ENCODE results near the gene LRRC4. TPM values are rescaled to one million over a fixed set of nuclear protein-coding genes. Genes with fewer than 3 reads are reported as not detected.

LRRC4 gene
- total and polyA plus RNA-seq, 2 donors (not counting 3 experiments of a cell fraction or from before 2014, with no cell fraction given): 3.8 to 4.2 TPM

DNA sequence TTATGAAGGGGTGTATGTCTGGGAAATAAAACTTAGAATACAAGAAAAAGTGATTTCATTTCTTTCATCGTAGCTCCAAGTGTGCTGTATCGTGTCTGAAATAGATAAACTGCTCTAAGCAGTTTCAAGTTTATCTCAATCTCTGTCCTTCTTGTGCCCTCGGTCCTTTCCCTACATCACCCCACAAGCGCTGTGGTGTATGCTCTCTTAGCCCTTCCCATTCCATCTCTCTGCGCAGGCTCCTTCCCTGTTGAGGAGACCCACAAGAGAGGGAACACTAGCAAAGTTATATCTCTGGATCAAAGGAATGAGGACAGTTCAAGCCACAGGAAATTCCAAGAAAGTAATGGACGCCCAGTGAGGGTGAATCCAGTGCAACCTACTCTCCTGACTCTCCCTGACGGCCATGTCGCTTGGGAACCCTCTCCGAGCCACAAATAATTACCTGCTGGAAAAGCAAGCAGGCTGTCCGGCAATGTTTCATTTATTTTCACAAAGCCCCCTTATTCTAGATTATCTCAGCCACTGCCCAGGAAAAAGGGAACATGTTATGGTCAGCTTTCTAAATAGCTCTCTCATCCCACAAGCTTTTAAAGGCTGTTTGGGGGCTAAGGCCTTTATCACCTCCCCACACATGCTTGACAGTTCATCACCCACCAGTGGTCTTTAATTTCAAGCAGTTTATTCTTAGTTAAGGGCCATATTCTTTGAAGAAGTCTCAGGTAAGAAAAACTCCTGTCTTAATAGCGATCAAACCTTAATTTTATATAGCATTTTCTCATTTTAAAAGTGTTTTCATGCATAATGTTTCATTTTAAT is 34.8 kb downstream of the LRRC4 start:
- Histone ChIP-seq H3K36me3 (ENCODE audit: control insufficient read depth in 2 of 2, extremely low read depth in 1 of 2, insufficient read depth in 2 of 2, low read length in 2 of 2) (peaks cover 5 to 6% of the 10 kb centered on the region in 2 experiments), H3K9me3 (replicated peaks; ENCODE audit: control insufficient read depth, insufficient read depth, low read length) (no peaks in the 10 kb centered on the region), H4K20me1 (replicated peaks; ENCODE audit: control insufficient read depth, extremely low read depth, insufficient read depth, low read length) (peaks cover 4% of the 10 kb centered on the region), H3K4me1 (ENCODE audit: control insufficient read depth, extremely low read depth, insufficient read depth, low read length) (no peaks in the 10 kb centered on the region), H3K4me3 (replicated peaks in 1 of 3; ENCODE audit: insufficient read depth in 1 of 3, low read depth in 1 of 3, low read length in 3 of 3) (no peak overlapping the region), H2AFZ (ENCODE audit: low read depth, low read length) (no peak overlapping the region), H3K27ac (ENCODE audit: insufficient read depth, low read depth, low read length) (no peak overlapping the region), H3K9me1 (replicated peaks; ENCODE audit: control insufficient read depth, extremely low read depth, insufficient read depth, low read length) (no peaks in the 10 kb centered on the region), H3K79me2 (ENCODE audit: control insufficient read depth, insufficient read depth, low read length) (no peaks in the 10 kb centered on the region), H3K27me3 (ENCODE audit: control insufficient read depth in 2 of 2, insufficient read depth in 2 of 2, low read length in 2 of 2) (no peaks in the 10 kb centered on the region), H3K4me2 (ENCODE audit: insufficient read depth, low read length) (no peak overlapping the region), H3K9ac (replicated peaks; ENCODE audit: extremely low read depth, insufficient read depth, low read length) (no peak overlapping the region)
- no TSS peak for BruUV-seq (replicated peaks)
- CTCF ChIA-PET: interaction anchor here (0.7 to 0.8 kb wide), 2 partner anchors 11 to 16 kb away, joined by 3 read pairs; no protein-coding TSS in a partner anchor
- DNase-seq (ENCODE audit: low read depth, low spot score) (no peak), FAIRE-seq (no peak)
- POLR2A ChIA-PET: no interaction called here
- TF ChIP-seq, protein P1, sequence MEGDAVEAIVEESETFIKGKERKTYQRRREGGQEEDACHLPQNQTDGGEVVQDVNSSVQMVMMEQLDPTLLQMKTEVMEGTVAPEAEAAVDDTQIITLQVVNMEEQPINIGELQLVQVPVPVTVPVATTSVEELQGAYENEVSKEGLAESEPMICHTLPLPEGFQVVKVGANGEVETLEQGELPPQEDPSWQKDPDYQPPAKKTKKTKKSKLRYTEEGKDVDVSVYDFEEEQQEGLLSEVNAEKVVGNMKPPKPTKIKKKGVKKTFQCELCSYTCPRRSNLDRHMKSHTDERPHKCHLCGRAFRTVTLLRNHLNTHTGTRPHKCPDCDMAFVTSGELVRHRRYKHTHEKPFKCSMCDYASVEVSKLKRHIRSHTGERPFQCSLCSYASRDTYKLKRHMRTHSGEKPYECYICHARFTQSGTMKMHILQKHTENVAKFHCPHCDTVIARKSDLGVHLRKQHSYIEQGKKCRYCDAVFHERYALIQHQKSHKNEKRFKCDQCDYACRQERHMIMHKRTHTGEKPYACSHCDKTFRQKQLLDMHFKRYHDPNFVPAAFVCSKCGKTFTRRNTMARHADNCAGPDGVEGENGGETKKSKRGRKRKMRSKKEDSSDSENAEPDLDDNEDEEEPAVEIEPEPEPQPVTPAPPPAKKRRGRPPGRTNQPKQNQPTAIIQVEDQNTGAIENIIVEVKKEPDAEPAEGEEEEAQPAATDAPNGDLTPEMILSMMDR (IDR thresholded peaks at IDR 0.05; ENCODE audit: extremely low read depth in 1 of 2, insufficient read depth in 1 of 2, low read depth in 1 of 2, low read length in 2 of 2): no peak
- TF ChIP-seq FOS (IDR thresholded peaks at IDR 0.05; ENCODE audit: borderline replicate concordance, insufficient read depth, low read length) (no peak), POLR2AphosphoS5 (IDR thresholded peaks at IDR 0.05; ENCODE audit: insufficient read depth, low read depth, low read length) (no peak), GATA2 (IDR thresholded peaks at IDR 0.05; ENCODE audit: insufficient read depth, insufficient read length, low read depth, low read length) (no peak), MYC (IDR thresholded peaks at IDR 0.05; ENCODE audit: low read depth, low read length) (no peak)
- intact Hi-C loops (cut with micrococcal nuclease) (no loop called here), dilution Hi-C loops (cut with MboI; ENCODE audit: extremely low pct_ligation_motif_present, low sequenced_read_pairs) (no loop called here)
